GM21526 (cell line): ENCODE measurements around the gene NGEF.
"Not testable (repeated sequence)": the region's sequence is repeated elsewhere in the genome, so short reads cannot be mapped to it uniquely, and the experiment has no call there.

Experiments
- ATAC-seq: cut with Tn5 transposase; IDR thresholded peaks from one replicate; pipeline ENCODE4 v1.9.1; 2021; ENCODE audit warnings: moderate library complexity; ENCODE audit not compliant: unreplicated experiment, low FRiP score

The NGEF gene

GRCh38 chr2:233023007-233023760 is 10.1 kb upstream of the NGEF start:
- ATAC-seq: no peak

GRCh38 chr2:233022561-233022960 is 9.5 kb upstream of the NGEF start:
- no peak for ATAC-seq

GRCh38 chr2:233021771-233022170 is 8.7 kb upstream of the NGEF start:
- no peak for ATAC-seq

- ATAC-seq: no peak
Observed at GRCh38 chr2:233020454-233020853, 7.4 kb upstream of the NGEF start.

- not testable (repeated sequence) for ATAC-seq
Observed at GRCh38 chr2:233019610-233020009, 6.6 kb upstream of the NGEF start.

GRCh38 chr2:233017947-233018346 is 4.9 kb upstream of the NGEF start:
- ATAC-seq: no peak

- ATAC-seq: no peak
Observed at GRCh38 chr2:233015019-233015645, 2.1 kb upstream of the NGEF start.

GRCh38 chr2:233013650-233014049 is 594 bp upstream of the NGEF start:
- no peak for ATAC-seq

- no peak for ATAC-seq
Observed at GRCh38 chr2:233012301-233012971, 620 bp downstream of the NGEF start.

GRCh38 chr2:233011702-233012131 is 1.3 kb downstream of the NGEF start:
- no peak for ATAC-seq

- no peak for ATAC-seq
Observed at GRCh38 chr2:233011268-233011650, 1.8 kb downstream of the NGEF start.

- no peak for ATAC-seq
Observed at GRCh38 chr2:233010569-233011267, 2.3 kb downstream of the NGEF start.

- no peak for ATAC-seq
Observed at GRCh38 chr2:233009661-233010060, 3.4 kb downstream of the NGEF start.

- no peak for ATAC-seq
Observed at GRCh38 chr2:233007739-233008138, 5.3 kb downstream of the NGEF start.

GRCh38 chr2:233007270-233007669 is 5.8 kb downstream of the NGEF start:
- no peak for ATAC-seq

- ATAC-seq: no peak
Observed at GRCh38 chr2:233006648-233007047, 6.4 kb downstream of the NGEF start.

- no peak for ATAC-seq
Observed at GRCh38 chr2:233005096-233005495, 8.0 kb downstream of the NGEF start.

- no peak for ATAC-seq
Observed at GRCh38 chr2:233003658-233004555, 9.1 kb downstream of the NGEF start.

GRCh38 chr2:233002829-233003657 is 10.0 kb downstream of the NGEF start:
- ATAC-seq: no peak
